ENCODE data around the gene PACS1.

- TF ChIP-seq CTCF (IDR thresholded peaks at IDR 0.05 in 2 of 3, conservative IDR thresholded peaks at IDR 0.05 in 1 of 3; ENCODE audit: borderline replicate concordance in 1 of 3, insufficient read depth in 1 of 3, low read depth in 2 of 3, low read length in 2 of 3) (no peak), RAD21 (IDR thresholded peaks at IDR 0.05; ENCODE audit: low read depth) (no peak), TCF7L2 (IDR thresholded peaks at IDR 0.05; ENCODE audit: borderline replicate concordance, extremely low read depth, insufficient read depth, insufficient read length) (no peak), FOSL1 (IDR thresholded peaks at IDR 0.05; ENCODE audit: low read depth) (no peak), POLR2A (IDR thresholded peaks at IDR 0.05; ENCODE audit: borderline replicate concordance, extremely low read depth, insufficient read depth, insufficient read length) (no peak), CBX3 (IDR thresholded peaks at IDR 0.05; ENCODE audit: low read depth) (no peak), SP1 (IDR thresholded peaks at IDR 0.05; ENCODE audit: low read depth) (no peak), POLR2AphosphoS5 (IDR thresholded peaks at IDR 0.05; ENCODE audit: low read depth, low read length) (no peak), JUND (IDR thresholded peaks at IDR 0.05) (no peak)
Observed at GRCh38 chr11:66146074-66146473, 76.0 kb downstream of the PACS1 start.

All from HCT116 (cell line).